OCI-LY1 (cell line): ENCODE measurements around the gene FAM50B.

Experiments used
- EZH2 ChIP-seq: fragments of 200-600 bp; sonication (generic), shearing (Covaris generic); IDR thresholded peaks from 2 replicates; pipeline ENCODE4 v1.8.0; 2017; ENCODE audit warnings: borderline replicate concordance, mixed run types, mild to moderate bottlenecking, antibody characterized with exemption, low read length, moderate library complexity, mixed read lengths
- TF ChIP-seq, protein P1 (sequence below): fragments of 200-600 bp; sonication (generic), shearing (Covaris generic); IDR thresholded peaks from 2 replicates; pipeline ENCODE4 v1.5.1; 2017; ENCODE audit warnings: mild to moderate bottlenecking, antibody characterized with exemption, low read length, moderate library complexity, mixed read lengths

DNA sequence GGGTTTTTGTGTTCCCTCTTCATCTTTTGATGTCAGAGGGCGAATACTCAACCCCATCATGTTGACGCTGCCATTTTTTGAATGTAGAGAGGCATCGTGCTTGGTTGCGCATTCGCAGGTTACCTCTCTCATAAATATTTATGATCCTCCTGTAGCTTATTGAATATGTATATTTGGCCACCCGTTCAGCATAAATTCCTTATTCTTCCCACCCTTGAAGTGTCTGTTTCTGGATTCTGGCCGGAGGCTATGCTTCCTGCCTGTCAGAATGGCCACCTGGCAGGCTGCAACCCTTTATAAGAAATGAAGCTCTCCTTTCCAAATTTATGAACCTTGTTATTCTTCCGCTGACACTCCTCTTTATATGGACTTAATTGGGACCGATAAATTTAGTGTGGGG, 40.9 kb downstream of the FAM50B start:
- TF ChIP-seq, protein P1, sequence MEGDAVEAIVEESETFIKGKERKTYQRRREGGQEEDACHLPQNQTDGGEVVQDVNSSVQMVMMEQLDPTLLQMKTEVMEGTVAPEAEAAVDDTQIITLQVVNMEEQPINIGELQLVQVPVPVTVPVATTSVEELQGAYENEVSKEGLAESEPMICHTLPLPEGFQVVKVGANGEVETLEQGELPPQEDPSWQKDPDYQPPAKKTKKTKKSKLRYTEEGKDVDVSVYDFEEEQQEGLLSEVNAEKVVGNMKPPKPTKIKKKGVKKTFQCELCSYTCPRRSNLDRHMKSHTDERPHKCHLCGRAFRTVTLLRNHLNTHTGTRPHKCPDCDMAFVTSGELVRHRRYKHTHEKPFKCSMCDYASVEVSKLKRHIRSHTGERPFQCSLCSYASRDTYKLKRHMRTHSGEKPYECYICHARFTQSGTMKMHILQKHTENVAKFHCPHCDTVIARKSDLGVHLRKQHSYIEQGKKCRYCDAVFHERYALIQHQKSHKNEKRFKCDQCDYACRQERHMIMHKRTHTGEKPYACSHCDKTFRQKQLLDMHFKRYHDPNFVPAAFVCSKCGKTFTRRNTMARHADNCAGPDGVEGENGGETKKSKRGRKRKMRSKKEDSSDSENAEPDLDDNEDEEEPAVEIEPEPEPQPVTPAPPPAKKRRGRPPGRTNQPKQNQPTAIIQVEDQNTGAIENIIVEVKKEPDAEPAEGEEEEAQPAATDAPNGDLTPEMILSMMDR: no peak
- no peak for TF ChIP-seq EZH2
